Activated CD4-positive, alpha-beta T cell treated with anti-CD3 and anti-CD28 coated beads, Interleukin-10, Interleukin-2, amounts not matched to agents 100 ng/mL and 50 ng/mL, durations not matched to agents 16 hours and 8 hours (primary cell): ENCODE measurements around the gene PCDHGA1.
"Not testable (repeated sequence)": the region's sequence is repeated elsewhere in the genome, so short reads cannot be mapped to it uniquely, and the experiment has no call there.

Source experiments
- DNase-seq: peaks from one replicate; pipeline ENCODE4 v3.0.0-alpha.2; 2020

Gene PCDHGA1

GRCh38 chr5:141413540-141414069, 83.3 kb downstream of the PCDHGA1 start:
- DNase-seq: no peak

GRCh38 chr5:141414548-141415274, 84.4 kb downstream of the PCDHGA1 start:
- not testable (repeated sequence) for DNase-seq

- not testable (repeated sequence) for DNase-seq
Measured at GRCh38 chr5:141415275-141415618, 84.9 kb downstream of the PCDHGA1 start.

GRCh38 chr5:141417494-141418172, 87.3 kb downstream of the PCDHGA1 start, which contains the start of gene PCDHGB7:
PCDHGB7 (plus strand) TSS chr5:141417677; CDS start chr5:141417860, 183 bp downstream.
- DNase-seq: peak; percentile 63

GRCh38 chr5:141419074-141419880, 89.0 kb downstream of the PCDHGA1 start:
- DNase-seq: no peak

- DNase-seq: peak; percentile 59
Measured at GRCh38 chr5:141420855-141421488, 90.7 kb downstream of the PCDHGA1 start, which contains the start of gene PCDHGA11. PCDHGA11 (plus strand) TSS chr5:141421051; CDS start chr5:141421228, 177 bp downstream.

- no peak for DNase-seq
Measured at GRCh38 chr5:141421489-141421855, 91.2 kb downstream of the PCDHGA1 start.

- DNase-seq: no peak
Measured at GRCh38 chr5:141422742-141423291, 92.5 kb downstream of the PCDHGA1 start.

GRCh38 chr5:141427783-141428426, 97.6 kb downstream of the PCDHGA1 start:
- no peak for DNase-seq

GRCh38 chr5:141430332-141431113, 100.2 kb downstream of the PCDHGA1 start, which contains the start of gene PCDHGA12:
PCDHGA12 (plus strand) TSS chr5:141430507; CDS start chr5:141430760, 253 bp downstream.
- DNase-seq: peak; percentile 54

GRCh38 chr5:141431286-141431685, 101.0 kb downstream of the PCDHGA1 start:
- DNase-seq: no peak

GRCh38 chr5:141432308-141432707, 102.0 kb downstream of the PCDHGA1 start:
- DNase-seq: not testable (repeated sequence)

- not testable (repeated sequence) for DNase-seq
Measured at GRCh38 chr5:141432726-141433125, 102.4 kb downstream of the PCDHGA1 start.

GRCh38 chr5:141434006-141434405, 103.7 kb downstream of the PCDHGA1 start:
- DNase-seq: no peak

- no peak for DNase-seq
Measured at GRCh38 chr5:141437221-141437620, 106.9 kb downstream of the PCDHGA1 start.

- no peak for DNase-seq
Measured at GRCh38 chr5:141439411-141440141, 109.3 kb downstream of the PCDHGA1 start.

- DNase-seq: no peak
Measured at GRCh38 chr5:141440341-141440740, 110.0 kb downstream of the PCDHGA1 start.

GRCh38 chr5:141441571-141442170, 111.4 kb downstream of the PCDHGA1 start:
- DNase-seq: no peak

- DNase-seq: no peak
Measured at GRCh38 chr5:141465351-141465750, 135.0 kb downstream of the PCDHGA1 start.
